Heart right ventricle (tissue), 16 donors: ENCODE data around the gene BUD23. TPM values are rescaled to one million over a fixed set of nuclear protein-coding genes. Genes with fewer than 3 reads are reported as not detected.
A peak's percentile ranks its signal among the peaks of the same experiment; 100 is the strongest.
"Not testable (repeated sequence)": the region's sequence is repeated elsewhere in the genome, so short reads cannot be mapped to it uniquely, and the experiment has no call there.

Experiments
- ATAC-seq, 8 donors: fragments of 200-7000 bp; cut with Tn5 transposase; one replicate each; pipeline ENCODE4 v1.9.1; 2020; ENCODE audit warnings: mild to moderate bottlenecking in 8 of 8, moderate library complexity in 8 of 8, moderate number of reproducible peaks in 1 of 8
- DNase-seq, 2 donors: peaks; one replicate each; pipeline ENCODE4 v3.0.0-alpha.2; 2020
- H3K27ac ChIP-seq, 10 donors: fragments of 200-600 bp; sonication (generic) in 2 of 10; one replicate each; pipeline versions ENCODE4 v1.5.0 to v1.8.0; 2020 to 2022; ENCODE audit warnings: mild to moderate bottlenecking in 3 of 10
- H3K27me3 ChIP-seq, 7 donors: fragments of 200-600 bp; one replicate each; pipeline ENCODE4 v1.8.0; 2021 to 2022; ENCODE audit warnings: mild to moderate bottlenecking in 2 of 7
- H3K36me3 ChIP-seq, 9 donors: fragments of 200-600 bp; sonication (generic) in 1 of 9; one replicate each; pipeline versions ENCODE4 v1.5.0 to v1.8.0; 2020 to 2022; ENCODE audit warnings: mild to moderate bottlenecking in 2 of 9
- H3K4me1 ChIP-seq, 9 donors: fragments of 200-600 bp; sonication (generic) in 1 of 9; one replicate each; pipeline versions ENCODE4 v1.5.0 to v1.8.0; 2020 to 2022; ENCODE audit warnings: mild to moderate bottlenecking in 4 of 9
- H3K4me3 ChIP-seq, 10 donors: fragments of 200-600 bp; sonication (generic) in 2 of 10; one replicate each; pipeline versions ENCODE4 v1.5.0 to v1.8.0; 2020 to 2022; ENCODE audit warnings: mild to moderate bottlenecking in 7 of 10, moderate library complexity in 2 of 10
- H3K9me3 ChIP-seq, 11 donors: fragments of 200-600 bp in 10 of 11; sonication (generic) in 2 of 11; one replicate each; pipeline versions ENCODE4 v1.5.0 to v1.8.0; 2013 to 2022; ENCODE audit warnings: mild to moderate bottlenecking in 2 of 11, control low read depth in 1 of 11, moderate library complexity in 1 of 11
- CTCF ChIP-seq, 9 donors: fragments of 200-600 bp; sonication (generic) in 2 of 9; IDR thresholded peaks; one replicate each; pipeline versions ENCODE4 v1.5.0 to v1.8.0; 2021 to 2022; ENCODE audit warnings: antibody characterized with exemption in 9 of 9, mild to moderate bottlenecking in 5 of 9, moderate library complexity in 1 of 9
- WGBS, 2 donors: extraction: QIAGEN DNeasy Blood & Tissue Kit; methylation state at CpG; one replicate each; pipeline ENCODE4 v1.1.7; 2013; ENCODE audit warnings: inconsistent platforms in 1 of 2; 5-methylcytosine and 5-hydroxymethylcytosine counted together
- intact Hi-C, 10 donors: fragments of 100-400 bp; cut with DNase I; formaldehyde crosslinking; loops; one replicate each; pipeline versions ENCODE4 v1.11.1 to v1.14.2; 2022
- polyA plus RNA-seq, 2 donors: library from polyadenylated mRNA; stranded (reverse); fragments of 200-250 nt; gene quantifications; one replicate each; pipeline ENCODE4 v1.2.3, GENCODE V29; 2013
- total RNA-seq, 10 donors: library from RNA; stranded (reverse); fragmentation: NEBNext Ultra II Directional in 3 of 10; extraction: Animal tissue kit (Norgen Biotek cat#: 25700) in 3 of 10; gene quantifications; one replicate each; pipeline versions ENCODE4 v1.2.1 to v1.2.4, GENCODE V29; 2021 to 2023
- donor health status: Arrhythmogenic right ventricular cardiomyopathy.
- donor health status: ischemic (EF 13 %, LVEDD 7.1; RV severe dilation, severe dysfunction).
- donor health status: healthy with polysubstance abuse.
- donor health status: DM: no; HTN: yes; CAD: no.
- donor health status: DM: no; HTN: no; CAD: no.
- donor health status: ischemic (EF 25% LVEDD 6.9; RV normal size, moderate dysfunction).
- donor health status: ischemic (EF 25% LVEDD 5.7; RV mildly dilated, moderate dysfunction).
- donor health status: healthy.
- donor health status: DM: yes; HTN: yes; CAD: no.
- donor health status: Ischemic cardiomyopathy.
- donor health status: ischemic (EF 35%, LVEDD 5.7; RV mildly dilated, moderate dysfunction).
- donor health status: nonischemic (EF 11% LVEDD 7.7; RV severe dilation, severe dysfunction).
- donor health status: DM: yes; HTN: yes; CAD: no.
- donor health status: PGD.
- donor health status: ischemic (EF 29% LVEDD 5.4; RV normal size, mild dysfunction).
- donor health status: nonischemic (EF 23%, LVEDD 6.1; RV moderate dilation, normal function).

Gene BUD23
- total and polyA plus RNA-seq, 12 donors: 63.4 to 134 (median 67.4) TPM

- peak overlapping the region in 2 of 10 donors; percentile 34 to 70 for H3K27ac ChIP-seq
- no peaks in the 10 kb centered on the region for H3K9me3 ChIP-seq
- no peaks in the 10 kb centered on the region for H3K36me3 ChIP-seq
- peak overlapping the region; percentile 55 to 88 (median 74) for H3K4me3 ChIP-seq
- 40 to 54% methylated on average over 9 of the region's 9 CpGs for WGBS, 2 donors
- peaks cover 0 to 60% (median 0%) of the 10 kb centered on the region in 7 donors for H3K27me3 ChIP-seq
- DNase-seq (no peak), ATAC-seq (no peak)
- intact Hi-C loops: no loop called here
- TF ChIP-seq CTCF (IDR thresholded peaks at IDR 0.05): no peak
- peaks cover 0 to 44% (median 25%) of the 10 kb centered on the region in 9 donors for H3K4me1 ChIP-seq
Observed at GRCh38 chr7:73718438-73718881, 35.1 kb downstream of the BUD23 start.

GRCh38 chr7:73718905-73719805, 35.8 kb downstream of the BUD23 start, which contains the start of gene STX1A:
STX1A (minus strand) TSS chr7:73719669; CDS start chr7:73719631, 38 bp downstream.
- Histone ChIP-seq H3K4me3 (peak within 1 kb of the TSS; percentile 55 to 88 (median 74)), H3K9me3 (no peaks in the 10 kb centered on the region), H3K27me3 (peaks cover 0 to 55% (median 0%) of the 10 kb centered on the region in 7 donors), H3K27ac (peak within 1 kb of the TSS in 5 of 10 donors; percentile 19 to 70 (median 34)), H3K36me3 (no peaks in the 10 kb centered on the region), H3K4me1 (peaks cover 0 to 44% (median 25%) of the 10 kb centered on the region in 9 donors)
- TF ChIP-seq CTCF (IDR thresholded peaks at IDR 0.05): no peak
- ATAC-seq: peak; percentile 56 to 93 (median 66)
- intact Hi-C loops: no loop called here
- 2% methylated on average over 57 to 96 of the region's 96 CpGs for WGBS, 2 donors
- DNase-seq: peak in 1 of 2 donors; percentile 77

- TF ChIP-seq CTCF (IDR thresholded peaks at IDR 0.05): no peak
- Histone ChIP-seq H3K9me3 (no peaks in the 10 kb centered on the region), H3K36me3 (no peaks in the 10 kb centered on the region), H3K4me1 (peaks cover 0 to 44% (median 25%) of the 10 kb centered on the region in 9 donors), H3K4me3 (peak overlapping the region; percentile 18 to 88 (median 71)), H3K27ac (no peak overlapping the region), H3K27me3 (peaks cover 0 to 52% (median 0%) of the 10 kb centered on the region in 7 donors)
- WGBS, 2 donors: 9 to 11% methylated on average over 12 to 16 of the region's 16 CpGs
- peak in 2 of 8 donors; percentile 1 to 18 for ATAC-seq
- DNase-seq: no peak
- intact Hi-C loops: loop anchor here in 1 of 10 donors (10.0 kb wide), 1 partner anchor 55 kb away; the partner anchor contains the start of gene VPS37D
Observed at GRCh38 chr7:73719806-73720169, 36.4 kb downstream of the BUD23 start.

GRCh38 chr7:73720443-73720842, 37.0 kb downstream of the BUD23 start:
- H3K36me3 ChIP-seq, H3K4me3 ChIP-seq, H3K27ac ChIP-seq, DNase-seq, ATAC-seq, H3K9me3 ChIP-seq: not testable (repeated sequence)
- Histone ChIP-seq H3K4me1 (peaks cover 0 to 44% (median 25%) of the 10 kb centered on the region in 9 donors), H3K27me3 (peaks cover 0 to 52% (median 0%) of the 10 kb centered on the region in 7 donors)
- WGBS, 2 donors: 96% methylated on average over 9 of the region's 9 CpGs
- intact Hi-C loops: loop anchor here in 1 of 10 donors (10.0 kb wide), 1 partner anchor 56 kb away; the partner anchor contains the start of gene VPS37D
